HCT116 (cell line): ENCODE measurements around the gene STK4. TPM values are rescaled to one million over a fixed set of nuclear protein-coding genes. Genes with fewer than 3 reads are reported as not detected.

Experiments used
- ATAC-seq: fragments of 200-7000 bp; cut with Tn5 transposase; 2 replicates; pipeline ENCODE4 v1.9.1; 2020; ENCODE audit warnings: mild to moderate bottlenecking, moderate library complexity
- BruUV-seq: library from RNA; stranded (reverse); fragments of 400-500 nt; replicated peaks from 2 replicates; lab custom pipeline; 2021; lab: Mats Ljungman, UMichigan
- CTCF ChIA-PET: fragments of 300-600 bp; sonication (Branson Sonifier 250); formaldehyde crosslinking; loops from one replicate; lab custom pipeline; 2021; ENCODE audit warnings: antibody characterized with exemption; lab: Charles Lee
- POLR2A ChIA-PET: fragments of 300-600, 350-600 bp; sonication (Branson Sonifier 250); formaldehyde crosslinking; loops from one replicate; lab custom pipeline; 2021; ENCODE audit warnings: antibody characterized with exemption; lab: Charles Lee
- RAD21 ChIA-PET, 2 experiments: fragments of 300-600 bp; sonication (Branson Sonifier 250); formaldehyde crosslinking; loops; one replicate each; lab custom pipeline; 2023; ENCODE audit warnings: low total read pairs in 2 of 2; ENCODE audit not compliant: uncharacterized antibody in 2 of 2, unreplicated experiment in 2 of 2, low non-redundant PET in 1 of 2; lab: Charles Lee
- DNase-seq: peaks from one replicate; pipeline ENCODE4 v3.0.0-alpha.2; 2010; ENCODE audit warnings: low read depth, low spot score
- H2AFZ ChIP-seq: fragments of 200-600 bp; shearing (Covaris generic), sonication (generic); 2 replicates; pipeline ENCODE4 v1.6.1; 2017; ENCODE audit warnings: low read depth, mixed run types, mixed read lengths, antibody characterized with exemption, low read length; ENCODE audit not compliant: poor library complexity, severe bottlenecking
- H3K27ac ChIP-seq: 2 replicates; pipeline ENCODE4 v1.5.1; 2012; ENCODE audit warnings: low read depth, low read length
- H3K27me3 ChIP-seq: fragments of 200-600 bp; sonication (generic); 2 replicates; pipeline ENCODE4 v1.6.1; 2016; ENCODE audit warnings: mixed run types, low read length, mixed read lengths; ENCODE audit not compliant: insufficient read depth
- H3K36me3 ChIP-seq, 2 experiments: fragments of 200-500 bp in 1 of 2; fragments of 200-600 bp in 1 of 2; sonication (Bioruptor generic) in 1 of 2; sonication (generic) in 1 of 2; 2 replicates each; pipeline versions ENCODE4 v1.5.1 to v1.6.1; 2014 to 2016; ENCODE audit warnings: low read length in 2 of 2, inconsistent platforms in 1 of 2, mixed read lengths in 1 of 2, mixed run types in 1 of 2; ENCODE audit not compliant: insufficient read depth in 2 of 2, control insufficient read depth in 1 of 2
- H3K4me1 ChIP-seq, 2 experiments: fragments of 200-600 bp in 1 of 2; sonication (generic) in 1 of 2; 2 replicates each; pipeline versions ENCODE4 v1.5.1 to v1.6.1; 2012 to 2017; ENCODE audit warnings: low read length in 2 of 2, inconsistent platforms in 1 of 2, mild to moderate bottlenecking in 1 of 2, mixed read lengths in 1 of 2, mixed run types in 1 of 2, moderate library complexity in 1 of 2; ENCODE audit not compliant: insufficient read depth in 2 of 2, control insufficient read depth in 1 of 2
- H3K4me2 ChIP-seq: fragments of 200-600 bp; sonication (generic); 2 replicates; pipeline ENCODE4 v1.6.1; 2017; ENCODE audit warnings: mixed run types, low read length, mixed read lengths
- H3K4me3 ChIP-seq, 2 experiments: fragments of 200-600 bp in 1 of 2; sonication (generic) in 1 of 2; replicated peaks in 1 of 2; 2 replicates each; pipeline ENCODE4 v1.5.1; 2011 to 2016; ENCODE audit warnings: low read length in 2 of 2, control low read depth in 1 of 2, low read depth in 1 of 2, mild to moderate bottlenecking in 1 of 2, mixed read lengths in 1 of 2, mixed run types in 1 of 2
- H3K79me2 ChIP-seq: fragments of 200-600 bp; sonication (generic); 2 replicates; pipeline ENCODE4 v1.6.1; 2017; ENCODE audit warnings: mild to moderate bottlenecking, mixed run types, low read length, moderate library complexity, mixed read lengths; ENCODE audit not compliant: insufficient read depth
- H3K9ac ChIP-seq: fragments of 200-600 bp; sonication (generic); 2 replicates; pipeline ENCODE4 v1.6.1; 2016; ENCODE audit warnings: low read length, mixed read lengths
- H3K9me2 ChIP-seq: fragments of 200-600 bp; sonication (generic), shearing (Covaris generic); 2 replicates; pipeline ENCODE4 v1.6.1; 2017; ENCODE audit warnings: mixed run types, mild to moderate bottlenecking, moderate library complexity; ENCODE audit not compliant: insufficient read depth
- H3K9me3 ChIP-seq, 2 experiments: fragments of 200-500 bp in 1 of 2; fragments of 200-600 bp in 1 of 2; sonication (Bioruptor generic) in 1 of 2; sonication (generic) in 1 of 2; 2 replicates each; pipeline ENCODE4 v1.6.1; 2014 to 2017; ENCODE audit warnings: low read length in 2 of 2, mixed read lengths in 2 of 2, inconsistent platforms in 1 of 2, low read depth in 1 of 2, mild to moderate bottlenecking in 1 of 2, mixed run types in 1 of 2, moderate library complexity in 1 of 2; ENCODE audit not compliant: control insufficient read depth in 1 of 2, insufficient read depth in 1 of 2
- H4K20me1 ChIP-seq: fragments of 200-600 bp; sonication (generic), shearing (Covaris generic); 2 replicates; pipeline ENCODE4 v1.6.1; 2017; ENCODE audit warnings: mixed run types, mild to moderate bottlenecking, moderate library complexity; ENCODE audit not compliant: insufficient read depth
- CBX3 ChIP-seq: IDR thresholded peaks from 2 replicates; pipeline ENCODE4 v1.6.1; 2012; ENCODE audit warnings: low read depth
- CEBPB ChIP-seq: IDR thresholded peaks from 2 replicates; pipeline ENCODE4 v1.6.1; 2012; ENCODE audit warnings: low read depth
- CTCF ChIP-seq, 3 experiments: fragments of 200-600 bp in 1 of 3; sonication (generic) in 1 of 3; IDR thresholded peaks in 2 of 3; conservative IDR thresholded peaks in 1 of 3; 2 replicates each; pipeline ENCODE4 v1.5.1; 2012 to 2017; ENCODE audit warnings: low read depth in 2 of 3, low read length in 2 of 3, antibody characterized with exemption in 1 of 3, borderline replicate concordance in 1 of 3, control low read depth in 1 of 3, mild to moderate bottlenecking in 1 of 3, mixed read lengths in 1 of 3, mixed run types in 1 of 3, moderate library complexity in 1 of 3; ENCODE audit not compliant: insufficient read depth in 1 of 3
- EGR1 ChIP-seq: IDR thresholded peaks from 2 replicates; pipeline ENCODE4 v1.6.1; 2012; ENCODE audit warnings: low read depth
- ELF1 ChIP-seq: IDR thresholded peaks from 2 replicates; pipeline ENCODE4 v1.6.1; 2012; ENCODE audit warnings: low read depth, borderline replicate concordance
- EZH2 ChIP-seq: fragments of 200-600 bp; sonication (generic); IDR thresholded peaks from 2 replicates; pipeline ENCODE4 v1.6.1; 2017; ENCODE audit warnings: antibody characterized with exemption, mixed run types
- EZH2phosphoT487 ChIP-seq: fragments of 200-600 bp; IDR thresholded peaks from 2 replicates; pipeline ENCODE4 v1.6.1; 2018; ENCODE audit warnings: antibody characterized with exemption, borderline replicate concordance
- JUND ChIP-seq: IDR thresholded peaks from 2 replicates; pipeline ENCODE4 v1.6.1; 2012
- MAX ChIP-seq: IDR thresholded peaks from 2 replicates; pipeline ENCODE4 v1.6.1; 2012
- POLR2A ChIP-seq: IDR thresholded peaks from 2 replicates; pipeline ENCODE4 v1.7.0; 2011; ENCODE audit warnings: borderline replicate concordance; ENCODE audit not compliant: insufficient read depth, insufficient read length; ENCODE audit errors: extremely low read depth
- POLR2AphosphoS5 ChIP-seq: IDR thresholded peaks from 2 replicates; pipeline ENCODE4 v1.6.1; 2011; ENCODE audit warnings: mild to moderate bottlenecking, low read depth, low read length, moderate library complexity
- RAD21 ChIP-seq: IDR thresholded peaks from 2 replicates; pipeline ENCODE4 v1.6.1; 2012; ENCODE audit warnings: low read depth, mild to moderate bottlenecking
- REST ChIP-seq: IDR thresholded peaks from 2 replicates; pipeline ENCODE4 v1.6.1; 2012; ENCODE audit warnings: low read depth
- SIN3A ChIP-seq: IDR thresholded peaks from 2 replicates; pipeline ENCODE4 v1.6.1; 2012; ENCODE audit warnings: low read depth
- SP1 ChIP-seq: IDR thresholded peaks from 2 replicates; pipeline ENCODE4 v1.6.1; 2012; ENCODE audit warnings: low read depth
- SRF ChIP-seq: IDR thresholded peaks from 2 replicates; pipeline ENCODE4 v1.6.1; 2012; ENCODE audit warnings: low read depth
- YY1 ChIP-seq: IDR thresholded peaks from 2 replicates; pipeline ENCODE4 v1.6.1; 2011; ENCODE audit warnings: low read length, low read depth, moderate library complexity, mild to moderate bottlenecking; ENCODE audit not compliant: insufficient replicate concordance; ENCODE audit errors: extremely low read depth
- ZFX ChIP-seq: fragments of 450-650 bp; IDR thresholded peaks from 2 replicates; pipeline ENCODE4 v1.6.1; 2017
- ZNF274 ChIP-seq: fragments of 200-500 bp; sonication (Bioruptor generic); IDR thresholded peaks from 2 replicates; pipeline ENCODE4 v1.6.1; 2014; ENCODE audit warnings: mild to moderate bottlenecking, low read depth, low read length, inconsistent platforms
- intact Hi-C: fragments of 100-400 bp; cut with micrococcal nuclease; formaldehyde crosslinking; loops from 2 replicates; pipeline ENCODE4 v1.10.0; 2022
- total RNA-seq: library from RNA; stranded (reverse); gene quantifications from one replicate; pipeline ENCODE4 v1.2.1, GENCODE V29; 2021; ENCODE audit not compliant: unreplicated experiment

Gene STK4
- total RNA-seq, 1 experiment from 2014 or later, result 45.4 TPM

- H4K20me1 ChIP-seq, result no peaks in the 10 kb centered on the region
- no peak overlapping the region for H3K9ac ChIP-seq
- CTCF ChIA-PET, result interaction anchor here (1.4 kb wide), 1 partner anchor 274 kb away, joined by 3 read pairs; no protein-coding TSS in a partner anchor
- H3K36me3 ChIP-seq, result 0 out of 4 replicates have a peak, but pooled peaks cover 0 to 2% of the 10 kb centered on the region in 2 experiments
- H3K4me2 ChIP-seq, result no peak overlapping the region
- H3K4me1 ChIP-seq, result peaks cover 11 to 14% of the 10 kb centered on the region in 2 experiments
- ATAC-seq (no peak), DNase-seq (no peak)
- intact Hi-C loops, result no loop called here
- H3K4me3 ChIP-seq, result no peak overlapping the region
- H3K27me3 ChIP-seq, result no peaks in the 10 kb centered on the region
- H3K9me2 ChIP-seq, result no peaks in the 10 kb centered on the region
- POLR2A ChIA-PET, result no interaction called here
- H3K9me3 ChIP-seq, result no peaks in the 10 kb centered on the region
- RAD21 ChIA-PET, result no interaction called here
- H3K79me2 ChIP-seq, result peaks cover 12% of the 10 kb centered on the region
- no peak overlapping the region for H2AFZ ChIP-seq
- H3K27ac ChIP-seq, result no peak overlapping the region
- BruUV-seq, result no TSS peak
- TF ChIP-seq POLR2AphosphoS5, result no peak
- TF ChIP-seq EGR1, result no peak
- TF ChIP-seq YY1, result no peak
- no peak for TF ChIP-seq ZNF274
- TF ChIP-seq EZH2phosphoT487, result no peak
- TF ChIP-seq CBX3, result no peak
- TF ChIP-seq RAD21, result no peak
- no peak for TF ChIP-seq ZFX
- TF ChIP-seq CTCF (IDR thresholded peaks at IDR 0.05 in 2 of 3, conservative IDR thresholded peaks at IDR 0.05 in 1 of 3; ENCODE audit: borderline replicate concordance in 1 of 3, insufficient read depth in 1 of 3, low read depth in 2 of 3, low read length in 2 of 3), result no peak
- no peak for TF ChIP-seq POLR2A
- TF ChIP-seq REST, result no peak
- no peak for TF ChIP-seq SIN3A
- TF ChIP-seq JUND, result no peak
- no peak for TF ChIP-seq EZH2
- no peak for TF ChIP-seq ELF1
- no peak for TF ChIP-seq CEBPB
- no peak for TF ChIP-seq MAX
- no peak for TF ChIP-seq SP1
- no peak for TF ChIP-seq SRF
Measured at GRCh38 chr20:45017281-45017680, 51.0 kb downstream of the STK4 start.
